IPS-15b (cell line): ENCODE data around the gene GPR137B.
"Not testable (repeated sequence)": the region's sequence is repeated elsewhere in the genome, so short reads cannot be mapped to it uniquely, and the experiment has no call there.

Source experiments
- H3K27me3 ChIP-seq: one replicate; pipeline ENCODE4 v1.6.1; 2013; ENCODE audit warnings: low read length; ENCODE audit not compliant: control insufficient read depth, insufficient read depth
- H3K36me3 ChIP-seq: one replicate; pipeline ENCODE4 v1.6.1; 2013; ENCODE audit warnings: low read length; ENCODE audit not compliant: control insufficient read depth, insufficient read depth
- H3K4me1 ChIP-seq: one replicate; pipeline ENCODE4 v1.6.1; 2013; ENCODE audit warnings: mild to moderate bottlenecking, low read length; ENCODE audit not compliant: control insufficient read depth, insufficient read depth
- H3K4me3 ChIP-seq: one replicate; pipeline ENCODE4 v1.5.1; 2013; ENCODE audit warnings: low read depth, low read length
- H3K9ac ChIP-seq: one replicate; pipeline ENCODE4 v1.6.1; 2013; ENCODE audit warnings: low read depth, mild to moderate bottlenecking, low read length
- H3K9me3 ChIP-seq: one replicate; pipeline ENCODE4 v1.6.1; 2013; ENCODE audit warnings: mild to moderate bottlenecking, low read length; ENCODE audit not compliant: control insufficient read depth, insufficient read depth

Gene GPR137B

GRCh38 chr1:236168716-236169429, 26.5 kb downstream of the GPR137B start:
- Histone ChIP-seq H3K4me3 (no peak overlapping the region), H3K36me3 (no peaks in the 10 kb centered on the region), H3K9ac (no peak overlapping the region), H3K27me3 (no peaks in the 10 kb centered on the region), H3K4me1 (no peaks in the 10 kb centered on the region), H3K9me3 (no peaks in the 10 kb centered on the region)

GRCh38 chr1:236172041-236172579, 29.8 kb downstream of the GPR137B start:
- Histone ChIP-seq H3K9me3 (no peaks in the 10 kb centered on the region), H3K4me1 (no peaks in the 10 kb centered on the region), H3K9ac (no peak overlapping the region), H3K4me3 (no peak overlapping the region), H3K27me3 (no peaks in the 10 kb centered on the region), H3K36me3 (no peaks in the 10 kb centered on the region)

GRCh38 chr1:236173174-236173767, 30.9 kb downstream of the GPR137B start:
- Histone ChIP-seq H3K9me3 (no peaks in the 10 kb centered on the region), H3K9ac (no peak overlapping the region), H3K36me3 (no peaks in the 10 kb centered on the region), H3K27me3 (no peaks in the 10 kb centered on the region), H3K4me3 (no peak overlapping the region), H3K4me1 (no peaks in the 10 kb centered on the region)

- H3K36me3 ChIP-seq = no peaks in the 10 kb centered on the region
- H3K27me3 ChIP-seq = no peaks in the 10 kb centered on the region
- H3K4me1 ChIP-seq = no peaks in the 10 kb centered on the region
- H3K4me3 ChIP-seq = no peak overlapping the region
- no peaks in the 10 kb centered on the region for H3K9me3 ChIP-seq
- H3K9ac ChIP-seq = no peak overlapping the region
These were observed 33.5 kb downstream of the GPR137B start for GRCh38 chr1:236175642-236176336.

- no peaks in the 10 kb centered on the region for H3K36me3 ChIP-seq
- no peaks in the 10 kb centered on the region for H3K9me3 ChIP-seq
- no peak overlapping the region for H3K4me3 ChIP-seq
These were observed 34.3 kb downstream of the GPR137B start for GRCh38 chr1:236176337-236177336.

GRCh38 chr1:236179634-236180033, 37.3 kb downstream of the GPR137B start:
- H3K36me3 ChIP-seq = no peaks in the 10 kb centered on the region
- H3K4me1 ChIP-seq = no peaks in the 10 kb centered on the region
- no peak overlapping the region for H3K9ac ChIP-seq
- H3K4me3 ChIP-seq = no peak overlapping the region
- H3K27me3 ChIP-seq = no peaks in the 10 kb centered on the region
- no peaks in the 10 kb centered on the region for H3K9me3 ChIP-seq

More at GRCh38 chr1:236176337-236177336, 34.3 kb downstream of the GPR137B start:
- H3K9ac ChIP-seq = no peak overlapping the region
- no peaks in the 10 kb centered on the region for H3K27me3 ChIP-seq
- no peaks in the 10 kb centered on the region for H3K4me1 ChIP-seq

- Histone ChIP-seq H3K36me3 (no peaks in the 10 kb centered on the region), H3K9me3 (no peaks in the 10 kb centered on the region), H3K4me3 (no peak overlapping the region), H3K27me3 (no peaks in the 10 kb centered on the region), H3K4me1 (no peaks in the 10 kb centered on the region), H3K9ac (no peak overlapping the region)
These were observed 38.7 kb downstream of the GPR137B start for GRCh38 chr1:236181059-236181458.

- Histone ChIP-seq H3K9me3 (no peaks in the 10 kb centered on the region), H3K36me3 (no peaks in the 10 kb centered on the region), H3K4me3 (no peak overlapping the region), H3K27me3 (no peaks in the 10 kb centered on the region), H3K9ac (no peak overlapping the region), H3K4me1 (no peaks in the 10 kb centered on the region)
These were observed 43.3 kb downstream of the GPR137B start for GRCh38 chr1:236185687-236186086.

GRCh38 chr1:236186471-236186870, 44.1 kb downstream of the GPR137B start:
- H3K9ac ChIP-seq, H3K36me3 ChIP-seq, H3K4me1 ChIP-seq, H3K4me3 ChIP-seq, H3K9me3 ChIP-seq, H3K27me3 ChIP-seq: not testable (repeated sequence)

- H3K9me3 ChIP-seq, H3K4me1 ChIP-seq, H3K9ac ChIP-seq, H3K27me3 ChIP-seq, H3K4me3 ChIP-seq, H3K36me3 ChIP-seq: not testable (repeated sequence)
These were observed 45.7 kb downstream of the GPR137B start for GRCh38 chr1:236188084-236188483.

GRCh38 chr1:236193184-236193583, 50.8 kb downstream of the GPR137B start:
- no peak overlapping the region for H3K4me3 ChIP-seq
- H3K9ac ChIP-seq = no peak overlapping the region
- no peaks in the 10 kb centered on the region for H3K36me3 ChIP-seq
- H3K4me1 ChIP-seq = no peaks in the 10 kb centered on the region
- H3K9me3 ChIP-seq = no peaks in the 10 kb centered on the region
- no peaks in the 10 kb centered on the region for H3K27me3 ChIP-seq
